ENCODE measurements around the gene TMPRSS6.

The TMPRSS6 gene

DNA sequence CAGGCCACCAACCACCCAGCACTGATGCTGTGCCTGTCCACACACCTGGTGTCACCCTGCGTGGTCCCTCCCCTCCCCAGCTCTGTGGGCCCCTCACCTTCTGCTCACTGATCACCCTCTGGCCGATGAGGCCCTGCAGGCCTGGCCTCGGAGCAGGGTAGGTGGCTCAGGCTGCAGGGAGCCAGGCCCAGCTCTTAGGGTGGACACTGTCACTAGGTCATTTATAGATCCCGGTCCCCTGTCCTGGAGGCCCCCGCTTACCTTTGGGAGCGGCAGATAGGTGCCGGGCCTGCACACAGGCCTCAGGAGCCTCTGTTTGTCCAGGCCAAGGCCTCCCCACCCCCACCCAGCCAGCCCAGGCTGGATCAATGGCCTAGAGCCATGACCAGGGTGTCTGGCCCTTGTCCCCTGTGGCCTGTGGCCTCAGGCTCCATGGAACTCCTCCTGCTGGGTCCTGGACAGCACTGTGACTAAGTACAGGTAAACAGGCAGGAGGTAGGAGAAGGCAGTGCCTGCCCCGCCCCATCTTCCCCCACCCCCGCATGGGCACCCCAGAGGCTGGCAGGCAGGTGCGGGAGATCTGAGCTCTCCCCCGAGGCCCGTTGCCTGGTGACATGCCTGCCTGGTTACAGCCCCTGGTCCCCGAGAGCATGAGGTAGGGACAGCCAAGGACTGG lies at the start of gene TMPRSS6:
TMPRSS6 (minus strand) TSS at position 472 of the 676 bp plus-strand sequence. CDS start 6,296 bp downstream, outside the sequence.
- no peak for DNase-seq

- no peak for DNase-seq
Measured at GRCh38 chr22:37158963-37159290, 49.4 kb upstream of the TMPRSS6 start.

- DNase-seq = no peak
Measured at GRCh38 chr22:37157516-37158285, 48.2 kb upstream of the TMPRSS6 start.

DNA sequence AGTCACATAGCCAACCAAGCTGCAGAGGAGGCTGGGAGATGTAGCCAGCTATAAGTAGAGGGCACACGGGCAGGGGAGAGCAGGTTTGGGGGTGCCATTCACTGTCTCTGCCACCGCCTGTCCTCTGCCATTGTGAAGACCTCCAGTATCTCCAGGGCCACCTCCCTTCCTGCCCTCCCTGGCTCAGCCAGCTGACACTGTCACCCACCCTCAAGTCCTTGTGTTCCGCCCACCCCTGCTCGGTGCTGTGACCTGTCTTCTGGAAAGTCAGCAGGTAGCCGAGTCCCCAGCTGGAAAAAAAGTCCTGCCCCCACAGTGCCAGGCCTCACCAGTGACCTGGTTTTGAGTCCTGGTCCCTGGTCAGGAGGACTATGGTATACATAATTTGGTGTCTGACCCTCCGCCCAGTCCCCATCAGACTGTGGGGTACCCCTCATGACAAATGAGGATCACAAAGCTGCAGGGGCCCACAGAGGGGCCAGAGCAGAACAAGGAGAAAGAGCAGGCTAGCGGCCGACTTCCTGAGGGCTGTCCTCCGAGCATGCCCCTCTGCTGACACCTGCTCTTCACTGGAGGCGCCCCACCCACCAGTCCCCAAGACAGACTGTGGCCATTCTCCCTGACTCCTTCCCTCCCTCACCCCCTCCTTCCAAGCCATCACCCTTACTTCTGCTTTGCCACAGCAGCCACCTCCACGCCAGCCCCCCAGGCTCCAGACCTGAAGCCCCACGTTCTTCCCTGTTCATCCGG lies 47.3 kb upstream of the TMPRSS6 start:
- DNase-seq = no peak

- no peak for DNase-seq
Measured at GRCh38 chr22:37155971-37156370, 46.5 kb upstream of the TMPRSS6 start.

GRCh38 chr22:37154925-37155712 lies 45.6 kb upstream of the TMPRSS6 start:
- no peak for DNase-seq

- no peak for DNase-seq
Measured at GRCh38 chr22:37153901-37154300, 44.4 kb upstream of the TMPRSS6 start.

DNA sequence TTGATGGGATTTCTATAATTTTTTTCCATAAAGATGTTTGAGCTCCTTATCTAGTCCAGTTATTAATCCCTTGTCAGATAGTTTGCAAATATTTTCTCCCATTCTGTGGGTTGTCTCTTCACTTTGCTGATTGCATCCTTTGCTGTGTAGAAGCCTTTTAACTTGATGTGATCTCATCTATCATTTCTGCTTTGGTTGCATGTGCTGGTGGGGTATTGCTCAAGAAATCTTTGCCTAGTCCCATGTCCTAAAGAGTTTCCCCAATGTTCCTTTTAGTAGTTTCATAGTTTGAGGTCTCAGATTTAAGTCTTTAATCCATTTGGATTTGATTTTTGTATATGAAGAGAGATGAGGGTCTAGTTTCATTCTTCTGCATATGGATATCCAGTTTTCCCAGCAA lies 41.9 kb upstream of the TMPRSS6 start:
- no peak for DNase-seq

- DNase-seq = no peak
Measured at GRCh38 chr22:37150701-37151100, 41.2 kb upstream of the TMPRSS6 start.

DNA sequence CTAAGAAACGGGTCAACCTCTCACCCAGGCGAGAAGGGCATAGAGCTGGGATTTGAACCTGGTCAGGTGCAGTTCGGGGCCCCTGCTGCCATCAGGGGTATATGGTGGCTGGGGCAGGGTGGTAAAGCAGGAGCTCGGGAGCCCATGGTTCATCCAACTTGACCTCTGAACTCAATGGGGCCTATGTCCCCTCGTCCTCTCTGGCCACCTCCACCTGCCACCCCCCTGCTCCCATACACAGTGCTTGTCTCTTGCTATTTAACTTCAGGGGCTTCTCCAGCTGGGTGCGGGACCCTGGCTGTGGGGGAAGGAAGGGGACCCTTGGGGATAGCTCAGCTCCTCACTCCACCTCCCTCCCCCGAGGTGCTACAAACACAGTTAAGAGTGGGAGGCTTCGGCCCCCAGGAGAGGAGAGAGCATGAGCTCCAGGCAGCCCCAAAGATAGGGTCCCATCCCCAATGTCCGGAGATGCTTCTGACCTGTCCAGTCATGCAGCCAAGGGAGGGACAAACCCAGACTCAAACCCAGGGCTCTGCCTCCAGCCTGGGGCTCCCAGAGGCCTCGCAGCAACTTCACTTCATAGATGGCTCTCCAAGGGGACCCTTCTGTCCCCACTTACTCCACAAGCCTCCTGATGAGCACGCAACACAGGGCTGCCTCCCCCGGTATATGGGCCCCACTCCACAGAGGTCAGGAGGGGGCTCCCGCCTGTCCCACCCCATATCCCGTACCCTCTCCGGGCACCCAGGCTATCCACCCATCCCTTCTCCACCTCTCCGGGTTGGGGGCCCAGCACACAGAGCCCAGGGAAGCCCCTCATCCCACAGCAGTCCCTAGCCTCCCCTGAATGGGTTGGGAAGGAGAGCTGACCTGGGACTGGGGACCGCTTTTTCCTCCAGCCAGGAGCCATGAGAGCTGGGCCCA lies 39.5 kb upstream of the TMPRSS6 start:
- peak; percentile 40 for DNase-seq

- DNase-seq = peak; percentile 62
Measured at GRCh38 chr22:37148031-37148651, 38.6 kb upstream of the TMPRSS6 start.

DNA sequence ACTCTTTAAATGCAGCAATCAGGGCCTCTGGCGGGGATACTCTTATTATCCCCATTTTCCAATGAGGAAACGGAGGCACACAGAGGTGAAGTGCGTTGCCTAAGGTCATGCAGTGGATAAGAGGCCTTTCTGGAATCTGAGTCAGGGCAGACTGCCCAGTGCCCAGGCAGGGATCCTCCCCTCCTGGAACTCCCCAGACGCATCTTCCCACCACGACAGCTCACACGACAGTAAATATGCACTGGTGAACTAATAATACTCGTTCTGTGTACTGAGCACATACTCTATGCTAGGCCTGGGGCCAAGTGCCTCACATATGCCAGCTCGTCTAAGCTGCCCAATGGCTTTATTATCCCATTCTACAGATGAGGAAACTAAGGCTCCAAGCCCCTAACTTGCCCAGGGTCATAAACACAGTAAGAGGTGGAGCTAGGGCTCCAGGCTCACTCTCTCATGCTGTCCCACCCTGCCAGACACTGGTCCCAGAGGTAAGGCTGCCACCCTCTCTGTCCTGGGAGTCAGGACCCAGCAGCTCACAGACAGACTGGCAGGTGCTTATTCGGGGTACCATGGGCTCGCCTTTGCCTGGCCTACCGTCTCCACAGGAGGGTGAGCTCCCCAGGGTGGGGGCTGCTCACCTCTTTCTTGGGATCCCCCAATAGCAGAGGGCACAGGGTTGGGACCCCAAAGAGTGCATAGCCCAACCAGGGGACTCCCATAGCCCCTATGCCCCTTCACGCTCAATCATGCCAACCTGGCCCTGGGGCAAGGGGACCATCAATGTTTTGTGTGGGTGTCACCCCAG lies 37.9 kb upstream of the TMPRSS6 start:
- peak; percentile 47 for DNase-seq

DNA sequence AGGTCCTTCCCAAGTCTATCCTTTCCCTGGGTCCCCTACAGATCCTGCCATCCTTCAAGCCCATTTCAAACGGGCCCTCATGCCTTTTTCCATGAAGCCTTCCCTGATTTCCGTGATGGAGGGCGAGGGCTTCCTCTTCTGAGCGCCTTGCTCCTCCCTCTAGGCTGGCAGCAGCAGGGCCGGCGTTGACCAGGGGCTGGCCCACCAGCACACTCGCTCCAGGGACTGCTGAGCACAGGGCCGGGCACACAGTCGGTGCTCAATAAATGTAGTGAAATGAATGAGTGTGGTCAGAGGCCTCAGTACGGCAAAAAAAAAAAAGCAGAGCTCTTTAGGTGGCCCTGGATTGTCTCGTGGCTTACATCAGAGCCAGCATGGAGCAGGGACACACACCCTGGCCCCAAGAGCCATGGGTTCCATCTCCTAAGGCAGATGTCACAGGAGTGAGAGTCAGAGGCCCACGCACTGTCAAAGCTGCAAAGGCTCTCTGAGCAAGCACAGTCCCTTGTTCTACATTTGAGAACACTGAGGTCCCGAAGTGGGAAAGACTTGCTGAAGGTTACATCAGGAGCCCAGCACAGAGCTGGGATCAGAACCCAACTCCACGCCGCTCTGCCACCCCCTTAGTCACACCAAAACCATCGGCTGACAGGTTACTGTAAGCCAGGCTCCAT lies 37.1 kb upstream of the TMPRSS6 start:
- DNase-seq = peak; percentile 34

DNA sequence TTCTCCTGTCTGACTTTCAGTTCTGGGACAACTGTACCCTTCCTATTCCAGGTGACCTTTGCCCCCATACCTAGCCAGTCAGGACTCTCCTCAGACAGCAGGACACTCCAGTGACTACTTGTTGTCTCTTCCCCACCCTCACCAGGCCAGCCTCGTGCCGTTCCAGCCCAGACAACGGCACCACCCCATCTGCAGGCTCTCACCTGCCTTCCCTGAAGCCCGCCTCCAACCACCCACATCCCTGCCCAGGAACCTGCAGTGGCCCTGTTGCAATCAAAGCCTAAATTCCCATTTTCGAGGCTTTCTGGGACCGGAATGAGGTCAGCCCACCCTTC lies 36.5 kb upstream of the TMPRSS6 start:
- DNase-seq = peak; percentile 41

GRCh38 chr22:37145180-37146050 lies 35.9 kb upstream of the TMPRSS6 start:
- DNase-seq = no peak

GRCh38 chr22:37144180-37144554 lies 34.7 kb upstream of the TMPRSS6 start:
- DNase-seq = no peak

DNA sequence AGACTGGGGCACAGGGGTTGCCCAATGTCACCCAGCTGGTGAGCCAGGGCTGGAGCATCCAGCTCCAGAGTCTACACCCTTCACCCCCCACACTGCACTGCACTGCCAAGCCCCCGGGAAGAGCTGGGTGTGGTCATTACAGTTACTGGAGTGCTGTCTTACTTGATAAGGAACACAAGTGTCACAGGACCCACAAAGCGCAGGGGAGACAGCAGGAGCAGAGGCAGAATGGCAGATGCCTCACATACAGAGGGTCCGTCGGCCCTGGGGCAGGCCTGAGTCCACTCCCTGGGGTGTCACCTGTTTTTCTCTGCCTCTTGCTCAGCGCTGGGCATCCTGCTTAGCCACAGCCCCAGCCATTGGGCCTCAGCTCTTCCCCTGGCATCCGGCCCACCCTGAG lies 32.5 kb upstream of the TMPRSS6 start:
- no peak for DNase-seq

DNA sequence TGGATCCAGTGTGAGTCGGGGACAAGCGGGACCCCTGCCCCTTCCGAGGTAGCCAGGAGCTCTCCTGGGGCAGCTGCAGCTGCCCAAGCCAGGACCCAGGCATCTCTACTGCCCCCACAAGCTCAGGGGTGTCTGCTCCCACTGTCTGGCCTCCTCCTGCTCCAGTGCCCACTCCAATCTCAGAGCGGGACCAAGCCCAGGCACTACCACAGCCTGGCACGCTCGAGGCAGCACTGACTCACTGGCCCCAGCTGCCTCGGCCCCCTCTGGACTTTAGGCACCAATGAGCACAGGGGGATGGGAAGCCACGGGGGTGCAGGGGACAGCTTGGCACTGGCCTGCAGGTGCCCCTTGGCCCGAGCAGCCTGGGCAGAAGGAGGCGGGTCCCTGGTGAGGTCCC lies 32.0 kb upstream of the TMPRSS6 start:
- DNase-seq = no peak

DNA sequence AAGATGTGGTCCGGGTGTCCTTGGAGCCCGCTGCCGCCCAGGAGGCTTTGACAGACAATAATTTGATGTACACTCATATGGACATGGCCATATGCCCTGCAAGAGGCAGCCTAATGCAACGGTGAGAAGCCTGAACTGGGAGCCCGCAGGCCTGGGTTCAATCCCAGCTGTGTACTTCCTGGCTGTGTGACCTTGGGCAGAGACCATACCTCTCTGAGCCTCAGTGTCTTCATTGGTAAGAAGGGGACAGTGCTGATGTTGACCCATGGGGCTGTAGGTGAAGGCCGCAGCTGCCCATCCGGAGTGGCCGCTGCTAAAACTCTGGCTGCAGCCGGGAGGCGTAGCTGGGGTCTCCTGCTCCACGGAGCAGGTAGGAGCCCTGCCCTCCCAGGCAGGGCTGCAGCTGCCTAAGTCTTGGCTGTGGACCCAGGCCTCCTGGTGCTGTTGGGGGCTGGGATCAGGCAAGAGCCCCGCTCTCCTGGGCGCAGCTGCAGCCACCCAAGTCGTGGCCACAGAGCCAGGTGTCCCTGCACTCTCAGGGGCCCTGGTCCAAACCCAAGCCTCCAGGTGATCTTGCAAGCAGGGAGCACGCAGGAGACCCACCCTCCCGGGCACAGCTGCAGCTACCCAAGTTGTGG lies 31.3 kb upstream of the TMPRSS6 start:
- DNase-seq = no peak
